ENCODE results near the gene DEDD2.

Gene DEDD2

DNA sequence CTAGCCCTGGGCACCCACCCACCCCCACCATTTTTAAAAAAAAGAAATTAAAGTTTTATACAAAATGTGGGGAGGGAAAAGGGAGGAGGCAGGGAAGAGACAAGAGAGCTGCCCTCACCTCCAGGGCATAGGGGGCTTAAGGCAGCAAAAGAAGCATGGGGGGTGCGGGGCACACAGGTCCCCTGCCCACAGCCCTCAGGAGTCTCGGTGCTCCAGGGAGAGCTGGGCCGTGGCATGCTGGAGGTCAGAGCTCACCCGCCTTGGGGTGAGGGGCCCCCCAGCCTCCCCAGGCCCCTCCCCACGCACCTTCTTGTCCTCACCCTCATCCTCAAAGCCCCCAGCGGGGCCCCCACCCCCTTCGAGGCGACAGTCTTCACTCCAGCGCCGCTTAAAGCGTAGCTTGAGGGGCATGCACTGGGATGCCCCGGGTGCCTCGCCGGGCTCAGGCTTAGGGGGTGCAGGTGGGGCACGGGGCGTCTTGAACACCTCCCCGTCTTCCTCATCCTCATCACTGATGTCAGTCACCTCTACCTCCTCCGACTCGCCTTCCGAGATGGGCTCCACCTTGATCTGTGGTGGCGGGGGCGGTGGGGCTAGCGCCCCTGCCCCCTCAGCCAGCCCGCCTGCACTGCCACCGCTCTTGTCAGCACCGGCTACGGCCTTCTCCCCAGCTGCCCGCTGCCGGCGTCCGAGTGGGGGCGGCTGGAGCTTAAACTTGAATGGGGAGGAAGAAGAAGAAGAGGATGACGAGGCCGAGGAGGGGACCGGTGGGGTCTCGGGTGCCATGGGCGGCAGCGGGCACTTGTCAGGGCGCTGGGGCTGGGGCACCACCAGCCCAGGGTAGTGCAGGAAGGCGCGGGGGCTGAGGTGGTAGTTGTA, 31.0 kb upstream of the DEDD2 start:
- no peak for DNase-seq (ENCODE audit: low read depth in 2 of 2)

GRCh38 chr19:42247640-42248199, 30.2 kb upstream of the DEDD2 start:
- no peak for DNase-seq (ENCODE audit: low read depth in 2 of 2)

- no peak for DNase-seq (ENCODE audit: low read depth in 2 of 2)
These were observed 29.6 kb upstream of the DEDD2 start for GRCh38 chr19:42246922-42247639.

DNA sequence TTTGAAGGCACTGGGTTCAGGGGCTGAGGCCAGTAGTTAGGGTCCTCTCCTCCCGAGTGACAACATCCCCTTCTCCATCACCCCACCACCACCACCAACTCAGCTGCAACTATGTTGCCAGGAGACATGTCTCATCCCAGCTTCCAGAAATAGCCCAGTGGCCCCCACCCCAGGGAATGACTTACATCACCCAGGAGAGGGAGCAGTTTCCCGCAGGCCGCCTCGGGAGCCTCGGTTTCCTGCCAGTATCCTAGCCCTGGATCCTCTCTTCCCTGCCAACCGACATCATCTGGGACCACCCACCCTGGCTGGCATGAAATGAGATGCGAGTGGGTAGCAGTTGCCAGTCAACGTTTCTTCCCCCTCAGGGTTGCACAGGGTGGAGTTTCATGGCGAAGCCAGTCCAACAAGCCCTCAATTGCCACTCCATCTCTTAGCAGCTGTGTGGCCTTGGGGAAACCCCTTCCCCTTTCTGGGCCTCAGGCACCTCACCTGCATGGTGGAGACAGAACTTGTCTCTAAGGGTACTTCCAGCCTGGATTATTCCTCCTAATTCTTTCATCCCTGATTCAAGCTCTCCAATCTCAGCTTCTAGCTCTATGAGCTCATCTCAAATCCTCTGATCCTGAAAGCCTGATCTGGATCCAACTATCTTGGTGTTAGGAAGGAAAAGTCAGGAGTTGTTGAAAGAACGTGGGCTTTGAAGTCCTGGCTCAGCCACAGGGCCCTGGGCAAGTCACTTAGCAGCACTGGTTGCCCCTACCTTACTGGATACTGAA, 28.9 kb upstream of the DEDD2 start:
- no peak for DNase-seq (ENCODE audit: low read depth in 2 of 2)

DNA sequence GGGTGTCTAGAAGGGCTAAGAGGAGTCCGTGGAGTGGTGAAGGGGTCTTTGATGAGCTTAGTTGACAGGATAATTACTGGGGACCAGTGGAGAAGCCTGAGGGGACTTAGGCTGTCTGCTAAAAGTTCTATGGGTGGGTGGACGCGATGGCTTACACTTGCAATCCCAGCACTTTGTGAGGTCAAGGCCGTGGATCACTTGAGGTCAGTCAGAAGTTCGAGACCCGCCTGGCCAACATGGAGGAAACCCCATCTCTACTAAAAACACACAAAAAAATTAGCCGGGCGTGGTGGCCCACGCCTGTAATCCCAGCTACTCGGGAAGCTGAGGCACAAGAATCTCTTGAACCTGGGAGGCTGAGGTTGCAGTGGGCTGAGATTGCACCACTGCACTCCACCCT, 27.8 kb upstream of the DEDD2 start:
- no peak for DNase-seq (ENCODE audit: low read depth in 2 of 2)

DNA sequence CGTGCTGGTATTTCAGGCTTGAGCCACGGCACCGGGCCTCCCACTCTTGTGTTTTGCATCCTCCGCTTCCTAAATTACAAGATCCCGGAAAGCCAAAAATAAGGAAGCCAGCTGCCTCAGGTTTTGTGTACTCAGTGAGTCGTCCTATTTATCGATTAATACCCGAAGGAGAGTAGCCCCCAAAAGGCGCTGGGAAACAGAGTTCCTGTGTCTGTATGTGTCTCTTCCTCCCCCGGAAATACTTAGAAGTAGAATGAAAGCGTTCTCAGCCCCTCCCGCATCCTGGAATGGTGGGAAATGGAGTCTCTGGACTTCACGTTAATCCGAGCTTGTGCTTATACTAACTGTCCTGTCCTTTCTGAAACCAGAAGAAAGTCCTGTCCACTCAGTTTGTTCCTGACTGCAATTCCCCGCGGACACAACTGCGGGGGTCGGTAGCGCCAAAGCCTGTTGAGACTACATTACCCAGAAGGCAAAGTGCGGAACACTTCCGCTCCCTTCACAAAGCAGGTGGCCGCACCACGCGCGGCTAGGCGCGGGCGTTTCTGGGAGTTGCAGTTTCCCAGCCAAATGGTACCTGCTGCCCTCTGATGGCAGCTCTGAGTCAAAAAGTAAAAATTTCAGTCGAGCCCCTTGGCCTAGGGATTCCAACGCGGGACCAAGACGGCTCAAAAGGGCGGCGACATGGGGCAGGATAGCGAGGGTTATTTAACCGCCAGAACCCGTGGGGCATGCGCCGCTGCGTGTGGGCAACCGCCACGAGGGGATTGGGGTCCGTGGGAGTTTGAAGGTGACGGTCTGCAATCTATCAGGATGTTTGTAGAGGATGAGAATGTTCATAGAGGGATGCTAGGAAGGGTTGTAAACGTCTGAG, 27.1 kb upstream of the DEDD2 start:
- DNase-seq (ENCODE audit: low read depth in 2 of 2), result peak; percentile 82 to 85

DNA sequence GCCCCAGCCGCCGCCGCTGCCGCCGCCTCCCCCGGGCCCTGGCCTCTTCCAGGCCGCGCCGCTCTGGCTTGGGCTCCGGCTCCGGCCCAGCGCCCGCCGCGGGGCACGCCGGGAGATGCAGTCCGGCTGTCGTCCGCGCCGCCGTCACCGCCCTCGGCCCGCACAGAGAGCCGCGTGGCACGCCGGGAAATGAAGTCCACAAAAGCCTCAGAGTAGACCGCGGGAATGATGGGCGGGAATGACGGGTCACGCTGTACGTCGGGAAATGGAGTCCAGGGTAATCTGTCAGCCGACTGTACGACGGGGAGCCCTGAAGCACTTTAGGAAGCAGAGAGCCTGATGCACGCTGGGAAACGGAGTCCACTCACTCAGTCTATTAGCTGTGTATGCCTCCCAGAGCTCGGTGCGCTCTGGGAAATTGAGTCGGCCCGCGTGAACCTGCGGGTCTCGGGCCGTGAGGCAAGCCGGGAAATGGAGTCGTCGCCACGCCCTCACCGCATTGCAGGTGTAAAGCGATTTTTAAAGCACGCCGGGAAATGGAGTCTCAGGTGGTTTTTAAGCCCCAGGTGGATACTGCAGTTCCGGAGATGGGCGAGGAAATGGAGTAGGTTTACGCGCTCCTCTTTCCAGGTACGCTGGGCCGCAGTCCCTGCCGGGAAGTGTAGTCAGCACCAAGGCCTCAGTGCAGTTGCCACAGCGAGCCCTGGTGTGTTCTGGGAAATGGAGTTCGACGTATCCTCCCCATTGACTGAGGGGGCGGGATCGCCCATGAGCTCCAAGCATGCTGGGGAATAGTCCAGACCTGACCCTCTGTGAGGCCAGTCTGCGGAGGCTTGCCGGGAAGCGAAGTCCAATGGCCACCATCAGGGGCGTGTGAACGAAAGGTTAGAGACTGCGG, 25.3 kb upstream of the DEDD2 start, which contains the start of gene GSK3A:
Gene GSK3A, minus strand, starts transcription at position 91 of the 898 bp plus-strand sequence. CDS start 137 bp downstream, outside the sequence.
- peak; percentile 91 for DNase-seq (ENCODE audit: low read depth in 2 of 2)

DNA sequence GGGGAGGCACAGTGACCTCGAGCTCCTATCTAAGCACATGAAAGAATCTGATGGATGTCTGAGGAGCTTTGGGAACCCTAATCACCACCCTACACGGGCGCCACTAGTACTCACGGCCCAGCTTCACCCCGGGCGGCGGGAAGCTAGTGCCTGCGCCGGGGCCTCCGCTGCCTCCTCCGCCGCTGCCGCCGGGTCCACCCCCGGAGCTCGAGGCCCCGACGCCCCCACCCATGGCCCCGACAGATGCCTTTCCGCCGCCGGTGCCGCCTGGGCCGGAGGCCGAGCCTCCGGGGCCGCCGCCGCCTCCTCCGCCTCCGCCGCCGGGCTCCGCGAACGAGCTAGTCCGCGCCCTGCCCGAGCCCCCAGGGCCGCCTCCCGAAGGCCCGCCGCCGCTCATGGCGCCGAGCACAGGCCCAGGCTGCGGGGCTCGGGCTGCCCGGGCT, 24.6 kb upstream of the DEDD2 start:
- no peak for DNase-seq (ENCODE audit: low read depth in 2 of 2)

- DNase-seq (ENCODE audit: low read depth in 2 of 2), result no peak
These were observed 23.8 kb upstream of the DEDD2 start for GRCh38 chr19:42241279-42241678.

- no peak for DNase-seq (ENCODE audit: low read depth in 2 of 2)
These were observed 22.2 kb upstream of the DEDD2 start for GRCh38 chr19:42239544-42240220.

DNA sequence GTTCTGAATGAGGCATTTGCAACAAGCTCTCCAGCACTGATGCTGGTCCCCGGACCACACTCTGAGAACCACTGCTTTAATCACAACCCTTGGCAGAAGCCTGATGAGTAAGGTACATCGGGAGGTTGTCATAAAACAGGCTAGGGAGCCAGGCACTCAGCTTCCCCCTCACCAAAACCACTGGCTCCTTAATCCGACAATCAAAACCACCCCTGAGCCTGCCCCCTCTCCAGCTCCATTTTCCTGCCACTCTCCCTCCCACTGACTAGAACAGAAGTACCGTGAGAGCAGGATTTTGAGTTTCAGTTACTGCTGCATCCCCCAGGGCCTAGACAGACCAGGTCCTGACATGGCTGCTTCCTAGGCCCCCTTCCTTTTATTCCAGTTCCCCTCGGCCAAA, 17.7 kb upstream of the DEDD2 start:
- no peak for DNase-seq (ENCODE audit: low read depth in 2 of 2)

- no peak for DNase-seq (ENCODE audit: low read depth in 2 of 2)
These were observed 16.9 kb upstream of the DEDD2 start for GRCh38 chr19:42234364-42234763.

- DNase-seq (ENCODE audit: low read depth in 2 of 2), result no peak
These were observed 16.3 kb upstream of the DEDD2 start for GRCh38 chr19:42233678-42234292.

DNA sequence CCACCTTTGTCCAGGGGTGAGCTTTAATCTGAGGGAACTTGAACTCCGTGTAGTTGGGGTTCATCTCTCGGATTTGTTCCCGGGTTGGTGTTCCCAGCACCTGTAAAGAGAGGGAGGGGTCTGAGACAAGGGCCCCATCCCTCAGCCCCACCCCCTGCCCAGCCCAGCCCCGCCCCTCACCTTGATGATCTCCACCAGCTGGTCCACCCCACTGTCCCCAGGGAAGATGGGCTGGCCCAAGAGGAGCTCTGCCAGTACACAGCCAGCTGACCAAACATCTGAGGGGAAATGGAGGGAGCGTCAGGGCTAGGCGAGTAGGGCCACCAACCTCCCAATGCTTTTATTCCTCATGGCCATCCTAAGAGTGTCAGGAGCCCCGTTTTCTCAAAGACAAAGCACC, 15.6 kb upstream of the DEDD2 start:
- no peak for DNase-seq (ENCODE audit: low read depth in 2 of 2)

DNA sequence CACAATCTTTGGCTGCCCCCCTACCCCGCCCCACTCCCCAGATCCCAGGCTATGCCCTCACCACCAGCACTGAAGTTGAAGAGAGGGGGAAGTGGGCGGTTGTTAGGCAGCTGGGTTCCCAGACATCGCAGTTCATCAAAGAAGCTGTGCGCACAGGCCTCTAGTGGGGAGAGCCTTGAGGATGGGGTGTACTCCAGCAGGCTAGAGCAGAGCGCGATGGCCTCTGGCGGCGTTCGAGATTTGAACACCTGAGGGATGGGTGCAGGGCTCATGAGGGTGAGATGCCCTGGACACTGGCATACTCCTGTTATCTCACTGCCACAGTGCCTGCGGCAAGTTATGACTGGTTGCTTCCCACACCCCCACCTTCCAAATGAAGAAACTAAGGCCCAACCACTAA, 15.0 kb upstream of the DEDD2 start:
- no peak for DNase-seq (ENCODE audit: low read depth in 2 of 2)

GRCh38 chr19:42230571-42230970, 13.1 kb upstream of the DEDD2 start:
- DNase-seq (ENCODE audit: low read depth in 2 of 2), result no peak

- no peak for DNase-seq (ENCODE audit: low read depth in 2 of 2)
These were observed 12.4 kb upstream of the DEDD2 start for GRCh38 chr19:42229855-42230351.

DNA sequence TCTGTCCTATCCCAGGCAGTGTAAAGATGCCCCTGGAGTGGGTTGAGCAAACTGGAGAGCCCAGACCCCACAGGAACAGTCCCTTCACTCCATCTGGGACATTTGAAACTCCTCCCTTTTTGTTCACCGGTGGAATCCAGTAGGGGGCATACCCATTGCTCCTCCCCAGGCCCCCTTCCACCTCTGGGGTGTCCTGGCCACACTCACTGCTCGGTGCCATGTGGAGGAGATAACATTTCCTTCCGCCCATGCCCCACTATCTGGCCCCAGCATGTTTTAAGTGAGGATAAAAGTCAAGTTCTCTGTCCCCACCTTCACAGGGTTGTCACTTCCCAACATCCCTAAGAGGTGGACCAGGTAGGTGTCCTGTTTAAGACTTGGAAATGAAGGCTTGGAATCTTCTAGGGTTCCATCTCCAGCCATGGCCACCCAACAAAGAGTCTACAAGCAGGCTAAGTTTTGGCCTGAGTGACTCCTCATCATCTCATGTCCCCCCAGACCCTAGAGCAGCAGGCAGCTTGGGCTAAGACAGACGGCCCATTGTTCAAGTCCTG, 11.9 kb upstream of the DEDD2 start:
- no peak for DNase-seq (ENCODE audit: low read depth in 2 of 2)
